ENCODE measurements around the gene ANKRD6.

The ANKRD6 gene

GRCh38 chr6:89580997-89581666 lies 148.2 kb downstream of the ANKRD6 start:
- ChIA-PET POLR2A (ENCODE audit: low non-redundant PET) (no interaction called here), CTCF (interaction anchor here (0.5 to 1.0 kb wide), 2 partner anchors 18 to 209 kb away, joined by 3 to 5 read pairs; no protein-coding TSS in a partner anchor)
- DNase-seq (ENCODE audit: low spot score), result no peak
- H3K27ac ChIP-seq, result no peak overlapping the region
- no peak for TF ChIP-seq CTCF (conservative IDR thresholded peaks at IDR 0.05; ENCODE audit: low read depth)

GRCh38 chr6:89581689-89582088 lies 148.7 kb downstream of the ANKRD6 start:
- TF ChIP-seq CTCF (conservative IDR thresholded peaks at IDR 0.05; ENCODE audit: low read depth), result no peak
- no peak for DNase-seq (ENCODE audit: low spot score)
- ChIA-PET CTCF (interaction anchor here (1.0 kb wide), 1 partner anchor 209 kb away, joined by 3 read pairs; no protein-coding TSS in a partner anchor), POLR2A (ENCODE audit: low non-redundant PET) (no interaction called here)
- H3K27ac ChIP-seq, result no peak overlapping the region

- no peak for DNase-seq (ENCODE audit: low spot score)
- no peak overlapping the region for H3K27ac ChIP-seq
- CTCF ChIA-PET, result no interaction called here
- POLR2A ChIA-PET (ENCODE audit: low non-redundant PET), result no interaction called here
- no peak for TF ChIP-seq CTCF (conservative IDR thresholded peaks at IDR 0.05; ENCODE audit: low read depth)
Observed at GRCh38 chr6:89582669-89583325, 149.8 kb downstream of the ANKRD6 start.

GRCh38 chr6:89583559-89583958 lies 150.6 kb downstream of the ANKRD6 start:
- ChIA-PET CTCF (no interaction called here), POLR2A (ENCODE audit: low non-redundant PET) (no interaction called here)
- no peak for TF ChIP-seq CTCF (conservative IDR thresholded peaks at IDR 0.05; ENCODE audit: low read depth)

GRCh38 chr6:89584539-89584938 lies 151.6 kb downstream of the ANKRD6 start:
- H3K27ac ChIP-seq, result no peak overlapping the region
- ChIA-PET POLR2A (ENCODE audit: low non-redundant PET) (no interaction called here), CTCF (interaction anchor here (0.6 kb wide), 1 partner anchor 13 kb away, joined by 3 read pairs; no protein-coding TSS in a partner anchor)
- DNase-seq (ENCODE audit: low spot score), result no peak
- no peak for TF ChIP-seq CTCF (conservative IDR thresholded peaks at IDR 0.05; ENCODE audit: low read depth)

More at GRCh38 chr6:89583559-89583958, 150.6 kb downstream of the ANKRD6 start:
- no peak for DNase-seq (ENCODE audit: low spot score)
- no peak overlapping the region for H3K27ac ChIP-seq

GRCh38 chr6:89585154-89585553 lies 152.2 kb downstream of the ANKRD6 start:
- H3K27ac ChIP-seq, result no peak overlapping the region
- no peak for TF ChIP-seq CTCF (conservative IDR thresholded peaks at IDR 0.05; ENCODE audit: low read depth)
- ChIA-PET POLR2A (ENCODE audit: low non-redundant PET) (no interaction called here), CTCF (no interaction called here)
- no peak for DNase-seq (ENCODE audit: low spot score)
